ENCODE results near the gene COPS4. TPM values are rescaled to one million over a fixed set of nuclear protein-coding genes. Genes with fewer than 3 reads are reported as not detected.

COPS4 gene
- total RNA-seq, 1 experiment from 2014 or later, result 36.6 TPM

GRCh38 chr4:83124111-83124780 is 89.3 kb downstream of the COPS4 start:
- BruUV-seq (replicated peaks), result no TSS peak
- Mint-ChIP-seq H3K27ac (ENCODE audit: low read depth, unreplicated experiment) (no peak overlapping the region), H3K4me3 (ENCODE audit: unreplicated experiment) (no peak overlapping the region), H3K9me3 (ENCODE audit: unreplicated experiment) (no peaks in the 10 kb centered on the region), H3K4me1 (ENCODE audit: insufficient read depth, unreplicated experiment) (peaks cover 9% of the 10 kb centered on the region), H3K27me3 (ENCODE audit: insufficient read depth, unreplicated experiment) (no peaks in the 10 kb centered on the region), H3K36me3 (ENCODE audit: insufficient read depth, unreplicated experiment) (no peaks in the 10 kb centered on the region)
- POLR2A ChIA-PET, result interaction anchor here (0.7 to 1.6 kb wide), 3 partner anchors 9 to 13 kb away, joined by 3 read pairs; no protein-coding TSS in a partner anchor
- DNase-seq (ENCODE audit: unreplicated experiment), result no peak
- CTCF ChIA-PET, result interaction anchor here (1.1 to 2.3 kb wide), 3 partner anchors 10 to 50 kb away, joined by 3 to 16 read pairs (median 5); partner anchors contain the start of gene PLAC8
- intact Hi-C loops (cut with micrococcal nuclease), result no loop called here
- TF ChIP-seq CTCF (IDR thresholded peaks at IDR 0.05; ENCODE audit: unreplicated experiment), result no peak

Other genes with a start within 250 kb of the COPS4 start
- 3.5 and 3.6 TPM in 2 replicates for gene SCD5, start 236.4 kb upstream of the COPS4 start, total RNA-seq (2022)
- gene SEC31A, start 144.0 kb upstream of the COPS4 start, total RNA-seq (2022), result 212 and 229 TPM in 2 replicates
- 3.6 and 4.0 TPM in 2 replicates for gene THAP9, start 134.4 kb upstream of the COPS4 start, total RNA-seq (2022)
- gene LIN54, start 24.4 kb upstream of the COPS4 start, total RNA-seq (2022), result 16.0 and 16.5 TPM in 2 replicates
- 2.0 and 3.3 TPM in 2 replicates for gene PLAC8, start 79.5 kb downstream of the COPS4 start, total RNA-seq (2022)
- 18.0 and 27.8 TPM in 2 replicates for gene COQ2, start 249.6 kb downstream of the COPS4 start, total RNA-seq (2022)